RWPE1 (cell line): Measurements from ENCODE around the gene RNF39.
A peak's percentile ranks its signal among the peaks of the same experiment; 100 is the strongest.

ENCODE experiments used
- CTCF ChIA-PET: fragments of 350-600 bp; sonication (Branson Sonifier 250); formaldehyde crosslinking; extraction: SDS; loops from one replicate; lab custom pipeline; 2021; lab: Yijun Ruan, JAX
- POLR2A ChIA-PET: fragments of 400-600 bp; formaldehyde crosslinking; extraction: SDS; loops from one replicate; lab custom pipeline; 2020; ENCODE audit warnings: antibody characterized with exemption; ENCODE audit not compliant: low non-redundant PET; lab: Yijun Ruan, JAX
- DNase-seq: peaks from one replicate; pipeline ENCODE4 v3.0.0; 2012; ENCODE audit warnings: low spot score
- H3K27ac ChIP-seq: fragments of 450-650 bp; 2 replicates; pipeline ENCODE4 v1.5.1; 2017
- CTCF ChIP-seq: fragments of 450-650 bp; conservative IDR thresholded peaks from 2 replicates; pipeline ENCODE4 v1.5.1; 2017; ENCODE audit warnings: low read depth, mild to moderate bottlenecking

The RNF39 gene

GRCh38 chr6:30071858-30072257 is 3.7 kb downstream of the RNF39 start:
- ChIA-PET POLR2A (no interaction called here), CTCF (no interaction called here)
- no peak overlapping the region for H3K27ac ChIP-seq
- no peak for DNase-seq
- TF ChIP-seq CTCF, result no peak

GRCh38 chr6:30071081-30071818 is 4.3 kb downstream of the RNF39 start:
- no peak overlapping the region for H3K27ac ChIP-seq
- POLR2A ChIA-PET, result no interaction called here
- no peak for TF ChIP-seq CTCF
- no peak for DNase-seq
- CTCF ChIA-PET, result no interaction called here

GRCh38 chr6:30067460-30068139 is 8.0 kb downstream of the RNF39 start:
- TF ChIP-seq CTCF, result no peak
- POLR2A ChIA-PET, result no interaction called here
- CTCF ChIA-PET, result no interaction called here
- DNase-seq, result no peak
- H3K27ac ChIP-seq, result peak overlapping the region; percentile 80

- no peak for TF ChIP-seq CTCF
- CTCF ChIA-PET, result interaction anchor here (0.7 kb wide), 1 partner anchor 413 kb away, joined by 3 read pairs; no protein-coding TSS in a partner anchor
- H3K27ac ChIP-seq, result peak within 1 kb of the TSS; percentile 80
- peak; percentile 94 for DNase-seq
- POLR2A ChIA-PET, result interaction anchor here (0.5 to 0.7 kb wide), 4 partner anchors 13 to 35 kb away, joined by 3 read pairs; no protein-coding TSS in a partner anchor
These were observed 8.8 kb downstream of the RNF39 start, which contains the start of gene PPP1R11 for GRCh38 chr6:30066577-30067459. PPP1R11 (plus strand) TSS chr6:30067198; CDS start chr6:30067411, 213 bp downstream.

GRCh38 chr6:30066082-30066481 is 9.5 kb downstream of the RNF39 start:
- no peak for TF ChIP-seq CTCF
- no peak for DNase-seq
- peak overlapping the region; percentile 80; the same call in 1 of the 2 replicates for H3K27ac ChIP-seq
- POLR2A ChIA-PET, result no interaction called here
- CTCF ChIA-PET, result interaction anchor here (0.6 to 0.7 kb wide), 2 partner anchors 144 to 412 kb away, joined by 3 to 6 read pairs; no protein-coding TSS in a partner anchor

- CTCF ChIA-PET, result no interaction called here
These were observed 12.3 kb downstream of the RNF39 start for GRCh38 chr6:30063315-30063714.

More at GRCh38 chr6:30063315-30063714, 12.3 kb downstream of the RNF39 start:
- no peak for TF ChIP-seq CTCF
- H3K27ac ChIP-seq, result no peak overlapping the region
- DNase-seq, result no peak
- POLR2A ChIA-PET, result no interaction called here
